Subcutaneous adipose tissue (tissue), 4 donors: ENCODE data around the gene IQCN. TPM values are rescaled to one million over a fixed set of nuclear protein-coding genes. Genes with fewer than 3 reads are reported as not detected.

Experiments
- total RNA-seq, 4 donors: library from RNA; depleted of rRNA; stranded (reverse); fragments of >200 nt; gene quantifications; one replicate each; pipeline ENCODE4 v1.1.0, GENCODE V29; 2016
- TF ChIP-seq, protein P1 (sequence below): fragments of 450-650 bp; IDR thresholded peaks from one replicate; pipeline ENCODE4 v1.5.1; 2016; ENCODE audit warnings: low read depth, mild to moderate bottlenecking, control low read depth, antibody characterized with exemption, moderate library complexity

Gene IQCN
- total RNA-seq, 4 donors from 2014 or later: 1.3 to 7.9 (median 3.0) TPM

DNA sequence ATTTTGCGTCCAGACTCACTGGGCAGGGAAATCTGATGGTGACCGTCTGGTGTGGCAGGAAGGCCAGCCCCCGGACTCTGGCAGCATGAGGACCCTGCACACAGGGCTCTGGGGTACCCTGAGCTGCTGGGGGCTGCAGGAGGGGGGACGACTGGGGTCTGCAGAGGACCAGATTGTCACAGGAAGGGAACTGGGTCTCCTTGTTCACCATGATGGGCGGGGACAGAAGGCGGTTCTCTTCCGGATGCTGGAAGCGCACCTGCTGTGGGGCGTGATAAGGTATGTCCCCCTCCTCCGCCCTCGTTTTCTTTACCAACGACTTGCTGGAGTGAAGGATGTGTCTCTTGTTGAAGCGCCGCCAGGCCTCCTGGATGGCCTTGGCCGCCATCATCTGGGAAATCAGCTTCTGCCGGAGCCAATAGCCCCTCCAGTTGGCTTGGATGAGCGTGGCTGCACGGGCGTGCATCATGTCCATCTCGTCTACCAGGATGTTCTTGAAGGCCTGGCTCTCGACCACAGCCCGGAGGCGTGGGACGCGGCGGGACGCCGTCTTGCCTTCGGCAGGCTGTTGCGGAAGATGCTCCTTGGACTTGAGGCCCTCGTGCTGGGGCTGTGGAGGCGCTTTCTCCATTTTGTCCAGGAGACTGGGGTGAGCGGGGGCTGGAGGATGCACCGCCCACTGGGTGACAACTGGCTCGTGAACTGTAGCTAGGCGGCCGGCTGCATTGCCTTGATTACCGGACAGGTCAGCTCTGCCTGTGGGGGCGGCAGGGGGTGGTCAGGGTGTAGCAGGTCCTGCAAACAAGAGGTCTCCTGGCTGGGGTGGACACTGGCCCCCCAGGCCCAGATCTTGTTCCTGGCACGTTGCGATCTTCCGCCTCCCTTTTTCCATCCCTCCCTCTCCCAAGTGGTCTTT is 7.2 kb downstream of the IQCN start:
- TF ChIP-seq, protein P1, sequence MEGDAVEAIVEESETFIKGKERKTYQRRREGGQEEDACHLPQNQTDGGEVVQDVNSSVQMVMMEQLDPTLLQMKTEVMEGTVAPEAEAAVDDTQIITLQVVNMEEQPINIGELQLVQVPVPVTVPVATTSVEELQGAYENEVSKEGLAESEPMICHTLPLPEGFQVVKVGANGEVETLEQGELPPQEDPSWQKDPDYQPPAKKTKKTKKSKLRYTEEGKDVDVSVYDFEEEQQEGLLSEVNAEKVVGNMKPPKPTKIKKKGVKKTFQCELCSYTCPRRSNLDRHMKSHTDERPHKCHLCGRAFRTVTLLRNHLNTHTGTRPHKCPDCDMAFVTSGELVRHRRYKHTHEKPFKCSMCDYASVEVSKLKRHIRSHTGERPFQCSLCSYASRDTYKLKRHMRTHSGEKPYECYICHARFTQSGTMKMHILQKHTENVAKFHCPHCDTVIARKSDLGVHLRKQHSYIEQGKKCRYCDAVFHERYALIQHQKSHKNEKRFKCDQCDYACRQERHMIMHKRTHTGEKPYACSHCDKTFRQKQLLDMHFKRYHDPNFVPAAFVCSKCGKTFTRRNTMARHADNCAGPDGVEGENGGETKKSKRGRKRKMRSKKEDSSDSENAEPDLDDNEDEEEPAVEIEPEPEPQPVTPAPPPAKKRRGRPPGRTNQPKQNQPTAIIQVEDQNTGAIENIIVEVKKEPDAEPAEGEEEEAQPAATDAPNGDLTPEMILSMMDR: no peak

DNA sequence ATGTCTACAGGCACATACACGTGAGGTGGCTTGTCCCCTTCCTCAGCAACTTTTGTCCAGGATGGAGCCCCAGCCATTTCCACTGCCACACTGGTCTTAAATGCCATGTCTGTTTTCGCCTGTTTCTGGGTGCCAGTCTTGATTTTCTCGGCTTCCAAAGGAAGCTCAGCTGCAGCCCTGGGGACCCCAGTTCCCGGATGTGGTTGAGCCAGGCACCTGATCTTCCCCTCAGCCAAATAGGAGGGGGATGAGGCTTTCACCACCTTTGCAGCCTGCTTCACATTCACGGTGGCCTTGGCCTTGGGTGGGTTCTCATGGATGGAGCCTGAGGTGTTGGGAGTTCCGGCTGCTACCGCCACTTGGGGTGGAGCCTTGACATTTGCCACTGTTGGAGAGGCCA is 8.7 kb downstream of the IQCN start:
- TF ChIP-seq, protein P1: no peak

DNA sequence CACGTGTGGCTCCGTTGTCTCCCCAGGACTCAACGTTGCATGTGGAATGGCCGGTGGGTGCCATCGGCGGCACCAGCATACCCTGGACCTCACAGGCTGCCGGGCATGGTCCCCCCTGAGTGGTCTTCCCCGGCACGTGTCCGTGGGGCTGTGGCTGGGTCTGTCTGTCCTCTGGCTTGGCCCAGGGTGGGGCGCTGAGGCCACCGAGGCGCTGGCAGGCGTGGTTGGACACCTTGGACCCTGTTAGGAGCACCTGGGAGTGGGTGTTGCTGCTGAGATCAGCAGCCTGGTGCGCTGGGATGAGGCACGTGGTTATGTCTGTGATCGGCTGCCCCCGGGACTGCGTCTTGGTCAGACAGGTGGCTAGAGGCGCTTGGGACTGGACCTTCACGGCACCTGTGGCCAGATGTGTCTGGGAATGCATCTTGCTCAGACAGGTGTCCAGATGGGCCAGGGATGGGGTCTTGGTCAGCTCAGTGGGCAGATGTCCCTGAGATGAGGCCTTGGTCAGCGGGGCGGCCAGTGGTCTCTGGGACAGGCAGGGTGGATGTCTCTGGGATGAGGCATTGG is 9.2 kb downstream of the IQCN start:
- TF ChIP-seq, protein P1: no peak

DNA sequence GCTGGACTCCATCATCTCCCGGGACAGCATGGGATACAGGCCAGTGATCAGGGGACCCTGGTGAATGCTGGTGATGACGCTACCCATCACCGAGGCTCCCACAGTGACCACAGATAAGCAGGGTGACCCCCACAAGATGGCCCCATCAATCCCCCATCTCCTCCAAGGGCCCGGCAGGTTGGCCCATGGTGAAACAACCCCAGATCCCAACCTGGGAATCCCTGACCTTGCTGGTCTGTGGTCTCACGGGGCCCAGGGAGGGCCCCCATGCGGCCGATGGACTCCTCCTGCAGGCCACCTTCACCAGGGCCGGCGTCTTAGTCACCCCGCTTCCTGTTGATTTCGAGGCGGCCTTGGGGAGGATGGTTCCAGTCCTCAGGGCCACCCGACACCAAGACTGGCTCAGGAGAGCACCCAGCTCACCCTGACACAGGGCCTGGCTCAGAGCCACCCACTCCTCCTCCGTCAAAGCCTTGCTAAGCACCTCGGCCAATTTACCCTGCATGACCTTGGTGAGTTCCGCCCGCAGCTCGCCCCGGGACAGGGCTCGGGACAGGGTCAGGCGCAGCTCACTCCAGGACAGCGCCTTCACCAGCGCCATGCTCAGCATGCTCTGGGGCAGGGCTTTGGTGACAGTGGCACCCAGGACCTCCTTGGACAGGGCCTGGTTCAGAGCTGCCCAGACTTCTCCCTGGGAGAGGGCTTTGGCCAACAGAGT is 10.0 kb downstream of the IQCN start:
- TF ChIP-seq, protein P1: no peak

DNA sequence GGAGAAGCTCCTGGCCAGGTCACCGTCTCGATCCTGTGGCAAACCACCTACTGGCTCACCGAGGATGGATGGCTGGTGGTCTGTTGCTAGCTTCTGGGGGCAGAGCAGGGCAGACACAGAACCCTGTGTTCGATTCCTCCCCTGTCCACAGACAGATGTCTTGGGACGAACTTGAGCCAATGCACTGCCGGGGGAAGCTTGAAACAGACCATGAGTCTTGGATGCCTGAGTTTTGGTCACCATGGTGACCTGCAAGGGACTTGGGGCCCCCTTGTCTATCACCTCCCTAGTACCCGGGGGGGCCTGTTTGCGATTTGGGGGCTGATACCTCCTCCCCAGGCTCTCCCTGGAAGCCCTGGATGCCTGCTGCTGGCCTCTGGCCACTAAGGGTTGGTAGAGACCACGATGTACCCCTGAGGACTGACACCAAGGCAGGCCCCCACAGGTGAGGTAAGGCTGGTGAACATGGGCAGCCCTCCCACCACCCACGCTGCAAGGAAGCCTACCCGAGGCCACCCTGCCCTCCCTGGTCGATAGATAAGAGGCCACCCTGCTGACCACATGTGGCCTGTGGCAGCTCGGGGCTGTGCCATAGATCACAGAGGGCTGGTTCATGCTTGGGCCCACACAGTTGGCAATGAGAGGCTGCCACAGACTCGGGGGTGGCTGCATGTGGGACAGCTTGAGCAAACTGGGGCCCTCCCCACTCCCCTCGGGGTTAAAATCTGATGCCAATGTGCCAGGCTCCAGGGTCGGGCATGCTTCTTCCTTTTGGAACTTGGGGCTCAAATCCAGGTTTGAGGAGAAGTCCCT is 10.7 kb downstream of the IQCN start:
- TF ChIP-seq, protein P1: no peak

DNA sequence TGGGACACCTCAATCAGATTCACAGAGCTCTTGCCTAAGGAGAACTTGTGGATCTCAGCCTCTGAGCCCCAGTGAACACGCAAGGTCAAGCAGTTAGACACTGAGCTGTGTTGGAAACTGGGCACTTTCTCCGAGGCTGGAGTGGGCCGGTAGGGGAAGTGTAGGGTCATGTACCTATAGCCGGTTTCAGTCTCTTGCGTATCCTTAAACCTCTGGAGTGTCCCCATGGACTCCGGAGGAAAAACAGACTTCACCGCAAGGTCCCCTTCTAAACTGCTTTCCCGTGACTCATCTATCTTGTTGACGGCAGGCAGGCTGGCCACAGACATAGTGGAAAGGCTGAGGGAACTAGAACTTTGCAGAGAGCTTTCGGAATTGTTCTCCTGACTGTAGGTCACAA is 11.3 kb downstream of the IQCN start:
- TF ChIP-seq, protein P1: no peak
